ENCODE results near the gene EML3. TPM values are rescaled to one million over a fixed set of nuclear protein-coding genes. Genes with fewer than 3 reads are reported as not detected.

The EML3 gene
- total RNA-seq, 1 experiment from 2014 or later, result 51.1 TPM

DNA sequence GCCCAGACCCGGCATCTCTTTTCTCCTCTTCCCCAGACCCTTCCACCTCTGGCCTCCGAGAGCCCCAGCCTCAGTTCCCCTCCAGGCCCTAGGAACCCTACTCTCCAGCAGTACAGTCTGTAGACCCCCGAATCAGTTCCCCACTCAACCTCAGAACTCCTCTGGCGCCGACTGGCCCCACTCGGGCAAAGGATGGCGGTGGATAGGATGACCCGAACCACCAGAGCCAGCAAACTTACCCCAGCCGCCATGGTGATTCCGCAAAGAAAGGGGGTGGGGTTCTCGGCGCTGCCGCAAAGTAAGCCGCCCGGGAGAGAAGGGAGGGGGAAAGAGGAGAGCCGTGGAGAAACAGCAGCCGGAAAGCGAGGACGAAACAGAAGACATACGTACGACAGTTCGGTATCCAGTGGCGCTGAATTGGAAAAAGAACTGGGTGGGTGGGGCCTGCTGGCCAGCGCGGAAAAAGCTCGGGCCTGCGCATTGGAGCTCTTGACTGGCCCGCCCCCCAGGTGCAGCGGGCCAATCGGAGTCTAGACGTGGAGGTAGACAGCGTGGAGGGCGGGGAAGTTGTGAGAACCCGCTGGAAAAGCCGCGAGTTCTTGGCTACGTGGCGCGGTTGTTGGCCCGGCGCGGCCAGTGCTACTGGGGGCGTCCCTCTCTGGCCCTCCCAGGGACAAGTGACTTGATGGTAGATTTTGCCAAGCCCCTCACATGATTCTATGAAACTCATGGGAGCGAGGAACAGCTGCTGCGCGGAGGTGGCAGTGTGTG, 38.8 kb downstream of the EML3 start, which contains the start of gene EEF1G (continued):
- TF ChIP-seq NFYB (CRISPR knock-in tag; conservative IDR thresholded peaks at IDR 0.05; ENCODE audit: low read depth) (peak; percentile 39), FOXJ3 (CRISPR knock-in tag; IDR thresholded peaks at IDR 0.05; ENCODE audit: borderline replicate concordance) (no peak), PREB (CRISPR knock-in tag; IDR thresholded peaks at IDR 0.05; ENCODE audit: borderline replicate concordance) (no peak), NFATC4 (CRISPR knock-in tag; IDR thresholded peaks at IDR 0.05) (no peak), IRF2 (CRISPR knock-in tag; IDR thresholded peaks at IDR 0.05; ENCODE audit: borderline replicate concordance, low read depth) (no peak)

DNA sequence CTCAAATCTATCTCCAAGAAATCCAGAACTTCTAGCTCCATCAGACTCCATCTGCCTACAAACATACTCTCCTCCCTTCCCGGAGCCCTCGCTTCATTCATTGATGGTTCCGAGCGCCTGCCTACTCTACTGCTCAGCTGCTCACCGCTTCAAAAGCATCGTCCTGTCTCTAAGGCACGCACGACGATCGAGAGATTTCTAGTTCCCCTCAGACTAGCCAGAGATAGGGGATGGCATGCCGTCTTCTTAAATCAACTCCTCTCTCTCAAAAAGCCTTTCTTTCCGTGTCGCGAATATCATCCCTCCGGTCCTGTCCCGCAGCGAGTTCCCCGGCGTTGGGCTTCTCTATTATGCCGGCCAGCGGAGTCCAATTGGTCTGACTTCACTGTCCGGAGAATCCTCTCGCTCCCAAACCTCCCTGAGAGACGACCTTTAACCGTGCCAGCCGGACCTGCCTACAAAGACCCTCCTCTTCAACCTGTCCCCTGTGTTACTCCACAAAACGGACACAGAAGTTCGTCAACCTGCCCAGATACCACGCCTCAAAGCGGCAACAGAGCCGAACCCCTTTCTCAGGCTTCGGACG, 39.5 kb downstream of the EML3 start:
- no peaks in the 10 kb centered on the region for H3K9me3 Mint-ChIP-seq
- ChIA-PET CTCF (interaction anchor here (0.9 to 2.1 kb wide), 17 partner anchors 13 to 235 kb away, joined by 3 to 33 read pairs (median 6); partner anchors contain the start of genes AHNAK, B3GAT3, HNRNPUL2 and MTA2), POLR2A (interaction anchor here (1.0 to 3.2 kb wide), 14 partner anchors 9 to 268 kb away, joined by 3 to 44 read pairs (median 6); partner anchors contain the start of genes B3GAT3, C11orf98, CSKMT and GNG3)
- peak overlapping the region; percentile 96 for H3K27ac Mint-ChIP-seq
- H3K4me3 Mint-ChIP-seq, result peak overlapping the region; percentile 99
- H3K27me3 Mint-ChIP-seq (ENCODE audit: low read depth), result no peaks in the 10 kb centered on the region
- H3K4me1 Mint-ChIP-seq, result peaks cover 37% of the 10 kb centered on the region
- TF ChIP-seq TEAD1 (CRISPR knock-in tag; IDR thresholded peaks at IDR 0.05) (0 out of 2 replicates have a peak, but pooled peaks have one; percentile 8), GRHL2 (CRISPR knock-in tag; IDR thresholded peaks at IDR 0.05; ENCODE audit: insufficient replicate concordance, severe bottlenecking) (no peak)
- H3K36me3 Mint-ChIP-seq, result peaks cover 69% of the 10 kb centered on the region
- DNase-seq (ENCODE audit: low spot score), result no peak
- no peak for ATAC-seq

DNA sequence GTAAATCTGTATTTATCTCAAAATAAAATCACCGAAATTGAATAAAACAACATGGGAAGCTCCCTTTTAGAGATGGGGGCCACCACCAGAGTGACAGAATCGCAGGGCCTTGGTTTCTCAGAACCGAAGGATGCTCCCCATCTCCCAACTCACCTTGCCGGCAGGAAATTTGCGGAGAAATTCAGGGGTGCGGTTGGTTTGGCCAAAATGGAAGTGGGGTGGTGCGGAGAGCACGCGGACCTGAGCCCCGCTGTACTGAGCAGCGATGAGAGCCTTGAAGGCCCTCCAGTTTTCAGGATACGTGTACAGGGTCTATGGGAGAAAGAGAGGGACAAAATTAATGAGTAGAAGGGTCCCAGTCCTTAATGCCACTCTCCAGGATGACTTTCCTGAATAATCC, 40.1 kb downstream of the EML3 start:
- peak overlapping the region; percentile 99 for H3K4me3 Mint-ChIP-seq
- CTCF ChIA-PET, result interaction anchor here (1.2 kb wide), 2 partner anchors 27 to 29 kb away, joined by 3 to 4 read pairs; partner anchors contain the start of gene AHNAK
- DNase-seq (ENCODE audit: low spot score), result no peak
- peaks cover 71% of the 10 kb centered on the region for H3K36me3 Mint-ChIP-seq
- peak overlapping the region; percentile 96 for H3K27ac Mint-ChIP-seq
- H3K9me3 Mint-ChIP-seq, result no peaks in the 10 kb centered on the region
- peaks cover 37% of the 10 kb centered on the region for H3K4me1 Mint-ChIP-seq
- no peak for ATAC-seq
- H3K27me3 Mint-ChIP-seq (ENCODE audit: low read depth), result no peaks in the 10 kb centered on the region
- TF ChIP-seq, protein P1, sequence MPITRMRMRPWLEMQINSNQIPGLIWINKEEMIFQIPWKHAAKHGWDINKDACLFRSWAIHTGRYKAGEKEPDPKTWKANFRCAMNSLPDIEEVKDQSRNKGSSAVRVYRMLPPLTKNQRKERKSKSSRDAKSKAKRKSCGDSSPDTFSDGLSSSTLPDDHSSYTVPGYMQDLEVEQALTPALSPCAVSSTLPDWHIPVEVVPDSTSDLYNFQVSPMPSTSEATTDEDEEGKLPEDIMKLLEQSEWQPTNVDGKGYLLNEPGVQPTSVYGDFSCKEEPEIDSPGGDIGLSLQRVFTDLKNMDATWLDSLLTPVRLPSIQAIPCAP (CRISPR knock-in tag; IDR thresholded peaks at IDR 0.05), result no peak
- TF ChIP-seq ZNF317 (CRISPR knock-in tag; IDR thresholded peaks at IDR 0.05; ENCODE audit: borderline replicate concordance, low read depth) (no peak), HMGA2 (CRISPR knock-in tag; IDR thresholded peaks at IDR 0.05) (no peak), TP53 (CRISPR knock-in tag; IDR thresholded peaks at IDR 0.05) (no peak), CBFB (CRISPR knock-in tag; IDR thresholded peaks at IDR 0.05; ENCODE audit: low read depth) (no peak), ZNF232 (CRISPR knock-in tag; IDR thresholded peaks at IDR 0.05) (no peak), PREB (CRISPR knock-in tag; IDR thresholded peaks at IDR 0.05; ENCODE audit: borderline replicate concordance) (no peak)
- TF ChIP-seq, protein P2, sequence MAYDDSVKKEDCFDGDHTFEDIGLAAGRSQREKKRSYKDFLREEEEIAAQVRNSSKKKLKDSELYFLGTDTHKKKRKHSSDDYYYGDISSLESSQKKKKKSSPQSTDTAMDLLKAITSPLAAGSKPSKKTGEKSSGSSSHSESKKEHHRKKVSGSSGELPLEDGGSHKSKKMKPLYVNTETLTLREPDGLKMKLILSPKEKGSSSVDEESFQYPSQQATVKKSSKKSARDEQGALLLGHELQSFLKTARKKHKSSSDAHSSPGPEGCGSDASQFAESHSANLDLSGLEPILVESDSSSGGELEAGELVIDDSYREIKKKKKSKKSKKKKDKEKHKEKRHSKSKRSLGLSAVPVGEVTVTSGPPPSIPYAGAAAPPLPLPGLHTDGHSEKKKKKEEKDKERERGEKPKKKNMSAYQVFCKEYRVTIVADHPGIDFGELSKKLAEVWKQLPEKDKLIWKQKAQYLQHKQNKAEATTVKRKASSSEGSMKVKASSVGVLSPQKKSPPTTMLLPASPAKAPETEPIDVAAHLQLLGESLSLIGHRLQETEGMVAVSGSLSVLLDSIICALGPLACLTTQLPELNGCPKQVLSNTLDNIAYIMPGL (CRISPR knock-in tag; IDR thresholded peaks at IDR 0.05), result no peak
- TF ChIP-seq, protein P3, sequence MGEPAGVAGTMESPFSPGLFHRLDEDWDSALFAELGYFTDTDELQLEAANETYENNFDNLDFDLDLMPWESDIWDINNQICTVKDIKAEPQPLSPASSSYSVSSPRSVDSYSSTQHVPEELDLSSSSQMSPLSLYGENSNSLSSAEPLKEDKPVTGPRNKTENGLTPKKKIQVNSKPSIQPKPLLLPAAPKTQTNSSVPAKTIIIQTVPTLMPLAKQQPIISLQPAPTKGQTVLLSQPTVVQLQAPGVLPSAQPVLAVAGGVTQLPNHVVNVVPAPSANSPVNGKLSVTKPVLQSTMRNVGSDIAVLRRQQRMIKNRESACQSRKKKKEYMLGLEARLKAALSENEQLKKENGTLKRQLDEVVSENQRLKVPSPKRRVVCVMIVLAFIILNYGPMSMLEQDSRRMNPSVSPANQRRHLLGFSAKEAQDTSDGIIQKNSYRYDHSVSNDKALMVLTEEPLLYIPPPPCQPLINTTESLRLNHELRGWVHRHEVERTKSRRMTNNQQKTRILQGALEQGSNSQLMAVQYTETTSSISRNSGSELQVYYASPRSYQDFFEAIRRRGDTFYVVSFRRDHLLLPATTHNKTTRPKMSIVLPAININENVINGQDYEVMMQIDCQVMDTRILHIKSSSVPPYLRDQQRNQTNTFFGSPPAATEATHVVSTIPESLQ (CRISPR knock-in tag; IDR thresholded peaks at IDR 0.05), result no peak
- TF ChIP-seq, protein P4, sequence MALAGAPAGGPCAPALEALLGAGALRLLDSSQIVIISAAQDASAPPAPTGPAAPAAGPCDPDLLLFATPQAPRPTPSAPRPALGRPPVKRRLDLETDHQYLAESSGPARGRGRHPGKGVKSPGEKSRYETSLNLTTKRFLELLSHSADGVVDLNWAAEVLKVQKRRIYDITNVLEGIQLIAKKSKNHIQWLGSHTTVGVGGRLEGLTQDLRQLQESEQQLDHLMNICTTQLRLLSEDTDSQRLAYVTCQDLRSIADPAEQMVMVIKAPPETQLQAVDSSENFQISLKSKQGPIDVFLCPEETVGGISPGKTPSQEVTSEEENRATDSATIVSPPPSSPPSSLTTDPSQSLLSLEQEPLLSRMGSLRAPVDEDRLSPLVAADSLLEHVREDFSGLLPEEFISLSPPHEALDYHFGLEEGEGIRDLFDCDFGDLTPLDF (CRISPR knock-in tag; IDR thresholded peaks at IDR 0.05), result no peak
- TF ChIP-seq, protein P5, sequence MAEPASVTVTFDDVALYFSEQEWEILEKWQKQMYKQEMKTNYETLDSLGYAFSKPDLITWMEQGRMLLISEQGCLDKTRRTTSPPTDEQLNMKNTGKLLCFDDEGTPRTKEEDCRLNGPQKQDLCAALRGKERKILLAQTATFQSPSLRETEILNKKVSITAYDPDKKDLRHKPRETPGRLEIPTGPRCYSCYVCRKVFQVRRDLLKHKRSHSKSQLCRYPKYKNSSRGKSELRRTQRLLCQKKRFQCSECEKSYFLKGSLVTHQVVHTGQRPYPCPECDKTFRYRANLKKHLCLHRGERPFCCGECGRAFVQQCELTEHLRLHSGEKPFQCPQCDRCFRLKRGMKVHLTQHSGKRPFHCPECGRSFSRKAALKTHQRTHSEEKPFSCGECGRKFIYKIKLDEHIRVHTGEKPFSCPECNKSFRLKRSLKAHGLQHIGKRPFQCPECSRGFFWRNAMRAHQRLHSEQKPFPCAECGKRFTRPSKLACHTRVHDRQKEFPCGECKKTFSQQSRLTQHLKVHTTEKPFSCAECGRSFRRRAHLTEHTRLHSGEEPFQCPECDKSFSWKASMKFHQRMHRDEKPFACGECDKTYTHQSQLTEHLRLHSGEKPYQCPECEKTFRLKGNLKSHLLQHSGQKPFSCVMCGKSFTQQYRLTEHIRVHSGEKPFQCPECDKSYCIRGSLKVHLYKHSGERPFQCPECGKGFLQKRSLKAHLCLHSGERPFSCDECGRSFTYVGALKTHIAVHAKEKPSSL (CRISPR knock-in tag; conservative IDR thresholded peaks at IDR 0.05), result no peak
- TF ChIP-seq, protein P6, sequence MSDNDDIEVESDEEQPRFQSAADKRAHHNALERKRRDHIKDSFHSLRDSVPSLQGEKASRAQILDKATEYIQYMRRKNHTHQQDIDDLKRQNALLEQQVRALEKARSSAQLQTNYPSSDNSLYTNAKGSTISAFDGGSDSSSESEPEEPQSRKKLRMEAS (CRISPR knock-in tag; IDR thresholded peaks at IDR 0.05), result no peak
- POLR2A ChIA-PET, result interaction anchor here (3.2 kb wide), 2 partner anchors 19 to 92 kb away, joined by 14 to 44 read pairs; partner anchors contain the start of genes C11orf98, CSKMT and TUT1

Measured in WTC11 (cell line).